ENCODE data around the gene CHRNA5. TPM values are rescaled to one million over a fixed set of nuclear protein-coding genes. Genes with fewer than 3 reads are reported as not detected.
"Not testable (repeated sequence)": the region's sequence is repeated elsewhere in the genome, so short reads cannot be mapped to it uniquely, and the experiment has no call there.

Gene CHRNA5
- total RNA-seq, 1 donor, result 1.6 TPM

GRCh38 chr15:78538358-78538757, 27.0 kb upstream of the CHRNA5 start:
- no peak overlapping the region for H3K4me3 ChIP-seq (ENCODE audit: low read depth, low read length)
- TF ChIP-seq, protein P1, sequence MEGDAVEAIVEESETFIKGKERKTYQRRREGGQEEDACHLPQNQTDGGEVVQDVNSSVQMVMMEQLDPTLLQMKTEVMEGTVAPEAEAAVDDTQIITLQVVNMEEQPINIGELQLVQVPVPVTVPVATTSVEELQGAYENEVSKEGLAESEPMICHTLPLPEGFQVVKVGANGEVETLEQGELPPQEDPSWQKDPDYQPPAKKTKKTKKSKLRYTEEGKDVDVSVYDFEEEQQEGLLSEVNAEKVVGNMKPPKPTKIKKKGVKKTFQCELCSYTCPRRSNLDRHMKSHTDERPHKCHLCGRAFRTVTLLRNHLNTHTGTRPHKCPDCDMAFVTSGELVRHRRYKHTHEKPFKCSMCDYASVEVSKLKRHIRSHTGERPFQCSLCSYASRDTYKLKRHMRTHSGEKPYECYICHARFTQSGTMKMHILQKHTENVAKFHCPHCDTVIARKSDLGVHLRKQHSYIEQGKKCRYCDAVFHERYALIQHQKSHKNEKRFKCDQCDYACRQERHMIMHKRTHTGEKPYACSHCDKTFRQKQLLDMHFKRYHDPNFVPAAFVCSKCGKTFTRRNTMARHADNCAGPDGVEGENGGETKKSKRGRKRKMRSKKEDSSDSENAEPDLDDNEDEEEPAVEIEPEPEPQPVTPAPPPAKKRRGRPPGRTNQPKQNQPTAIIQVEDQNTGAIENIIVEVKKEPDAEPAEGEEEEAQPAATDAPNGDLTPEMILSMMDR (IDR thresholded peaks at IDR 0.05; ENCODE audit: insufficient read depth, low read length), result no peak
- DNase-seq (ENCODE audit: low read depth), result no peak

DNA sequence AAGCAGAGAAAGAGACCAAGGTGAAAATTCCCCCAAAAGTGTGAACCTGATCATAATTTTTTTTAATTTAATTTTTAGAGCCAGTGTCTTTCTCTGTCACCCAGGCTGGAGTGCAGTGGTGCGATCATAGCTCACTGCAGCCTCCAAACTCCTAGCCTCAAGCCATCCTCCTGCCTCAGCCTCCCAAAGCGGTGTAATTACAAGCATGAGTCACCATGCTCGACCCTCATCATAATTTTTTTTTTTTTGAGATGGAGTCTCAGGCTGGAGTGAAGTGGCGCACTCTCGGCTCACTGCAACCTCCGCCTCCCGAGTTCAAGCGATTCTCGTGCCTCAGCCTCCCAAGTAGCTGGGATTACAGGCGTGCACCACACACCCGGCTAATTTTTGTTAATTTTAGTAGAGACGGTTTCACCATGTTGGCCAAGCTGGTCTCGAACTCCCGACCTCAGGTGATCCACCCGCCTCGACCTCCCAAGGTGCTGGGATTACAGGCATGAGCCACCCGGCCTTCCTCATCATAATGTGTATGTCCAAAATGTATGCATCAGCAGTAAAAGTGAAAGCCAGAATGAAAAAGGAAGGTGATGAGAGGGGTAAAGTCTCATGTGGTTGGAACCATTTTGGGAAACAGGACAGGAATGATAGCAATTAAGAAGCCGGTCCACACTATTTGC, 25.7 kb upstream of the CHRNA5 start:
- peak overlapping the region; percentile 93 for H3K4me3 ChIP-seq (ENCODE audit: low read depth, low read length)
- not testable (repeated sequence) for DNase-seq (ENCODE audit: low read depth)

DNA sequence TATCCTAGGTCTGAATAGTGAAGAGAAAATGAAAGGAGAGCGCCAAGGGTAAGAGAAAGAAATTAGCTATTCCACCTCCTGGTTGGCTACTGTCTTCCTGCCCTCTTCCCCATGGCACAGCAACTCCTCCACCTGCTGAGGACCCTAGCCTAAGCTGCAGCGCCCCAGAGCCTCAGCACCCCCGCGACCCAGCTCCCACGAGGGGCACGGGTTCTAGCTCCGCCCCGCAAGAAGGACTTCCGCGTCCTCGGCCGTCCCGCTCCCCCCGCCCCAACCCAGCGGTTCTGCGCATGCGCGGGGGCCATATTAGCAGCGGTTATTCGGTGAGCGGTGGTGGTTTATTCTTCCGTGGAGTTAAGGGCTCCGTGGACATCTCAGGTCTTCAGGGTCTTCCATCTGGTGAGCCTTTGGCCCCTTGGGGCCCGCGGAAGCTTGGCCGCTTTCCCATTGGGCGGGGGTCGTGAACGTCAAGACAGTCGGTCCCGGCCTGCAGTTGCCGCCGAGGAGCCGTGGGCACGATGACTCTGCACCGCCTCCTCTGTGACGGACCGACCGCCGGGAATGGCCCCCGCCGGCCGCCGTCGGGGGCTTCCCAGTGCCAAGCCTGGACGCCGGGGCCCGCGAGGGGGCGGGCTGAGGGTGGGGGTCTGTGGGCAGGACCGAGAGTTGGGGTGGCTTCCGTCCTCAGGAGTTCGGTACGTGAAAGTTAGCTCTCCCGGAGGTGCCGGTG, 25.0 kb upstream of the CHRNA5 start, which contains the start of gene PSMA4:
Gene PSMA4, plus strand, starts transcription at position 304 of the 730 bp plus-strand sequence. CDS start 1,484 bp downstream, outside the sequence.
- peak within 1 kb of the TSS; percentile 93 for H3K4me3 ChIP-seq (ENCODE audit: low read depth, low read length)
- DNase-seq (ENCODE audit: low read depth), result peak; percentile 85
- TF ChIP-seq, protein P1 (IDR thresholded peaks at IDR 0.05; ENCODE audit: insufficient read depth, low read length), result peak; percentile 29

DNA sequence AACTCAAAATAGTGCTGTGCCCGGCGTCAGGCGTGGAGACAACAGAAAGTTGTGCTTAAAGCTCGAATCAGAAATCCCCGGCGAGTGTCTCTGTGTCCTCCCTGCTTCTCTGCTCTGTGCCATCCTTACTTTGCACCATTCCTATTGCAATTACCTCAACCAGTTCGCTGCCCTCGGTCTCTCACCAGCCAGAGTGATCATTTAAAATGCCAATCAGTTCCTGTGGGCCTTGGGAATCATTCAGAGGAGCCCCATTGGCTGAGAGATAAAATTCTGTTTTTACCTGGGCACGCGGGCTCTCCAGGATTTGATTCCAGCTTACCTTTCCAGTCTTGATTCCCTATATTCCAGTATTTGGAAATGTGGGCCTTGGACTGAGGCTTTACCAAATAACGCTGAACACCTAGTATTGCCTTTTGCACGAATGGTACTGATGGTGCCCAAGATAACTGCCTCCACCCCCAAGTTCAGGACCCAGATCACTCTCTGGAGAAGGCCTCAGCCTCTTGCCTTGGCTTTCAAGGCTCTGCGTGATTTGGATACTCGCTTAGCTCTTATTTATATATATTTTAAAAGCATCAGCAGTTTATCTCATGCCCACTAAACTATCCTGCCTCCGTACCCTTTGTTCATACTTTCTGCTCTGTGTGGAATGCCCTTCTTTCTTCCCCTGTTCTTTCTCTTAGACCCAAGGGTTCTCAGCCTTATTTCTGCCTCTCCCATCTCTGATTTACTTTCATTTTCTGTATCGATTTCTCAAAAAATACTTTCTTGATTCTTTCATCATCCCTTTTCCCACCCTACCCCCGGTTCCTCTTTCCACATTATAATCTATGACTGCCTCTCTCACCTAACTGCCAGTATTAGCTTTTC, 24.2 kb upstream of the CHRNA5 start:
- TF ChIP-seq, protein P1 (IDR thresholded peaks at IDR 0.05; ENCODE audit: insufficient read depth, low read length), result no peak
- peak; percentile 41 for DNase-seq (ENCODE audit: low read depth)

GRCh38 chr15:78541744-78542034, 23.6 kb upstream of the CHRNA5 start:
- peak overlapping the region; percentile 93 for H3K4me3 ChIP-seq (ENCODE audit: low read depth, low read length)
- TF ChIP-seq, protein P1 (IDR thresholded peaks at IDR 0.05; ENCODE audit: insufficient read depth, low read length), result no peak
- no peak for DNase-seq (ENCODE audit: low read depth)

More for the DNA sequence above, 24.2 kb upstream of the CHRNA5 start:
- peak overlapping the region; percentile 93 for H3K4me3 ChIP-seq (ENCODE audit: low read depth, low read length)

DNA sequence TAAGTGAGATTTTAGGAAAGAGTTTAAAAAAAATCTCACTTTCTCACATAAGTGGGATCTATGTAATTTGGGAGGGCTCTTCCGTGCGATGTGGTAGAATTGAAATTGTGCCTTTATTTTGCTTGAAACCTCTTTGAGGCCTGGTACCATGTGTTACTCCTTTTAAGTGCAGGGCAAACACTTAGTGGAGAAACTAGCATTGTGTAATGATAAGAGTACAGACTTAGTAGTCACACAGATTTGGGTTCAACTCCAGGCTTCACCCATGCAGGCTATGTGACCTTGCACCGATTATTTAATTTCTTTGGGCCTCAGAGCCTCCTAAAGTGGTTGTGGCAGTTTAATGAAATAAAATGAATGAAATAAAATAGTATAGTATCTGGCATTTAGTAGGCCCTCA, 22.7 kb upstream of the CHRNA5 start:
- TF ChIP-seq, protein P1 (IDR thresholded peaks at IDR 0.05; ENCODE audit: insufficient read depth, low read length), result no peak
- peak overlapping the region; percentile 11 for H3K4me3 ChIP-seq (ENCODE audit: low read depth, low read length)
- no peak for DNase-seq (ENCODE audit: low read depth)

DNA sequence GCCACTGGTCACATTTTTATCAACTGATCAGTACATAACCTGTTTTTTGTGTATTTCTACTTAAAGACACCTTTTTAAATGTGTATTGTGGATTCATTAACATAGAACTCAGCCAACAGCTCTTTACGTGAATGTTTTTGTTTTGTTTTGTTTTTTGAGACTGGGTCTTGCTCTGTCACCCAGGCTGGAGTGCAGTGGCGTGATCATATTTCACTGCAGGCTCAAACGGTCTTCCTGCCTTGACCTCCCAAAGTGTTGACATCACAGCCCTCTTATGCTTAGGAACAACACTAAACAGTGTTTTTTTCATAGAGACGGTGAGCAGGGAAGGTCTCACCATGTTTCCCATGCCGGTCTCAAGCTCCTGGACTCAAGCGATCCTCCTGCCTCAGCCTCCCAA, 15.1 kb upstream of the CHRNA5 start:
- TF ChIP-seq, protein P1 (IDR thresholded peaks at IDR 0.05; ENCODE audit: insufficient read depth, low read length), result no peak
- DNase-seq (ENCODE audit: low read depth), result no peak
- H3K4me3 ChIP-seq (ENCODE audit: low read depth, low read length), result no peak overlapping the region

Measured in fibroblast of the aortic adventitia (primary cell).